Measurements from ENCODE around the gene LTBP4. TPM values are rescaled to one million over a fixed set of nuclear protein-coding genes. Genes with fewer than 3 reads are reported as not detected.
A peak's percentile ranks its signal among the peaks of the same experiment; 100 is the strongest.

Gene LTBP4
- total RNA-seq, 1 experiment from 2014 or later: 9.6 TPM

DNA sequence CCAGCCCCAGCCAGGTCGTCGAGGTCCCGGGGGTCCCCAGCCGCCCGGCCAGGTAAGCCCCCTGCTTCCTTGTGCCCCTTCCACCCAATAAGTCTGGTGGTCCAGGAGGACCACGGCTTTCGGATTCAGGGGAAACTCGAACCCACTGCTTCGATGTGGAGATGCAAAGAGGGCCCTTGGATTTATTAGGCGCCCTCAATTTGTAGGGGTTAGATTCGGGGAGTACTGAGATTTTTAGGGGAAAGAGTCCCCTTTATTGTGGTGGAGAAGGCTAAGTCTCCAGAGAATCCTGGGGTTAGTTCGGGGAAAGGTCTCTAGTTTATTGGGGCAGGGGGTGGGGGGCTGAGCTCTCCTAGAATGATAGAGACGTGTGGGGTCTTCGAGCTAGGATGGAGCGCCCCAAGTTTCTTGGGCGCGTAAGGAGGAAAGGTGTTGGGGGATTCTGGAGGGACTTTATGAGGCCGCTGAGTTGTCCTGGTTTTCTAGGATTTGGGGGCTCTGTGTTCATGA lies 3.8 kb upstream of the LTBP4 start:
- Histone ChIP-seq H3K27me3 (ENCODE audit: low read length) (no peaks in the 10 kb centered on the region), H3K9ac (ENCODE audit: low read length) (no peak overlapping the region)

DNA sequence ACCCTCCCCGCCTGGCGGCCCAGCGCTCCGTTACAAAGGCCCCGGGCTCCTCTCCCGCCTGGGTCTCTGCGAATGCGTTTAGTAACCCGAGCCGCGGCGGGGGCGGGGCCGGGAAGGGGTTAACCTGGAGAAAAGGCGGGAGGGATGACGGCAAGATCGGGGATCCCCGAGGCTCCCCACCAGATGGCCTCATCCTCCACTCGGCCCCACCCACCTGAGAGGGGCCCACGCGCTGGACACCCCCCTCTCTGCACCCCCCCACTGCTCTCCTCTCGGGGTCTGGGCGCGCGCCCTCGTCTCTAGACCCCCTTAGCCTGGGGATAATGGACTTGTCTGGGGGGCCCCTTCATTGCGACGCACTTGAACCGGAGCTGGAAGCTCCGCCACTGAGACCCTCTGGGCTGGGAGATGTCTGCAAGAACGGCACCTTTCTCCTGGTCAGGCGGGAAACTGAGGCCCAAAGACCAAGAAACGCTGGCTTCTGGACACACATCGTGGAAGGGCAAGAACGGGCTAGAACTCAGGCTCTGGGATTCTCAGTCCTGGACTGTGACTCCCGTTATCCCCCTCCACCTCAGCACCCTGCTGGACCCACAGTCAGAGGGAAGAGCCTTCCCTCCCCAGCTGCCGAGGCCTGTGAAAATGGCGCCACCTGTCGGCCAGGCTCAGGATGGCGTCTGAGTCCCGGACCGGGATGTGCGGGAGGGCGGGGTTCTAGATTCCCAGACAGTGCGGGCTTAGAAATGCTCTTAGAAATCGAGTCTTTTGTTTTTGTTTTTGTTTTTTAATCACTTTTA lies 2.9 kb upstream of the LTBP4 start:
- H3K36me3 ChIP-seq (ENCODE audit: insufficient read depth, low read length): no peaks in the 10 kb centered on the region
- H3K4me3 ChIP-seq (ENCODE audit: low read length): no peak overlapping the region
- H4K20me1 ChIP-seq (ENCODE audit: insufficient read depth, low read depth, low read length): peaks cover 4% of the 10 kb centered on the region; the same call in 1 of the 2 replicates
- no peak overlapping the region for H3K4me2 ChIP-seq (ENCODE audit: low read depth, low read length, poor library complexity, severe bottlenecking)
- H3K79me2 ChIP-seq (ENCODE audit: low read length): no peaks in the 10 kb centered on the region
- DNase-seq: peak; percentile 94
- H3K27me3 ChIP-seq (ENCODE audit: low read length): no peaks in the 10 kb centered on the region
- no peak overlapping the region for H2AFZ ChIP-seq (ENCODE audit: low read length)
- H3K9ac ChIP-seq (ENCODE audit: low read length): no peak overlapping the region
- H3K27ac ChIP-seq (ENCODE audit: low read length): no peak overlapping the region
- H3K9me3 ChIP-seq (ENCODE audit: low read length): no peaks in the 10 kb centered on the region
- no peaks in the 10 kb centered on the region for H3K9me2 ChIP-seq (replicated peaks; ENCODE audit: insufficient read depth, low read length)
- H3K4me1 ChIP-seq (ENCODE audit: low read length): peaks cover 42% of the 10 kb centered on the region

More for the DNA sequence above, 3.8 kb upstream of the LTBP4 start:
- no peak overlapping the region for H3K4me2 ChIP-seq (ENCODE audit: low read depth, low read length, poor library complexity, severe bottlenecking)
- peaks cover 40% of the 10 kb centered on the region for H3K4me1 ChIP-seq (ENCODE audit: low read length)
- H3K9me3 ChIP-seq (ENCODE audit: low read length): no peaks in the 10 kb centered on the region
- no peak for DNase-seq
- no peaks in the 10 kb centered on the region for H3K36me3 ChIP-seq (ENCODE audit: insufficient read depth, low read length)
- H2AFZ ChIP-seq (ENCODE audit: low read length): no peak overlapping the region
- no peaks in the 10 kb centered on the region for H3K79me2 ChIP-seq (ENCODE audit: low read length)
- H3K9me2 ChIP-seq (replicated peaks; ENCODE audit: insufficient read depth, low read length): no peaks in the 10 kb centered on the region
- 0 out of 2 replicates have a peak, but pooled peaks cover 4% of the 10 kb centered on the region for H4K20me1 ChIP-seq (ENCODE audit: insufficient read depth, low read depth, low read length)
- no peak overlapping the region for H3K27ac ChIP-seq (ENCODE audit: low read length)
- no peak overlapping the region for H3K4me3 ChIP-seq (ENCODE audit: low read length)

- peaks cover 4% of the 10 kb centered on the region; the same call in 1 of the 2 replicates for H4K20me1 ChIP-seq (ENCODE audit: insufficient read depth, low read depth, low read length)
- H2AFZ ChIP-seq (ENCODE audit: low read length): no peak overlapping the region
- H3K9me3 ChIP-seq (ENCODE audit: low read length): no peaks in the 10 kb centered on the region
- H3K27me3 ChIP-seq (ENCODE audit: low read length): no peaks in the 10 kb centered on the region
- no peaks in the 10 kb centered on the region for H3K36me3 ChIP-seq (ENCODE audit: insufficient read depth, low read length)
- H3K4me2 ChIP-seq (ENCODE audit: low read depth, low read length, poor library complexity, severe bottlenecking): no peak overlapping the region
- H3K9ac ChIP-seq (ENCODE audit: low read length): no peak overlapping the region
- no peak overlapping the region for H3K27ac ChIP-seq (ENCODE audit: low read length)
- H3K4me3 ChIP-seq (ENCODE audit: low read length): no peak overlapping the region
- no peak for DNase-seq
- no peaks in the 10 kb centered on the region for H3K79me2 ChIP-seq (ENCODE audit: low read length)
- H3K9me2 ChIP-seq (replicated peaks; ENCODE audit: insufficient read depth, low read length): no peaks in the 10 kb centered on the region
- H3K4me1 ChIP-seq (ENCODE audit: low read length): peaks cover 46% of the 10 kb centered on the region
Measured at GRCh38 chr19:40598918-40599307, 2.3 kb upstream of the LTBP4 start.

DNA sequence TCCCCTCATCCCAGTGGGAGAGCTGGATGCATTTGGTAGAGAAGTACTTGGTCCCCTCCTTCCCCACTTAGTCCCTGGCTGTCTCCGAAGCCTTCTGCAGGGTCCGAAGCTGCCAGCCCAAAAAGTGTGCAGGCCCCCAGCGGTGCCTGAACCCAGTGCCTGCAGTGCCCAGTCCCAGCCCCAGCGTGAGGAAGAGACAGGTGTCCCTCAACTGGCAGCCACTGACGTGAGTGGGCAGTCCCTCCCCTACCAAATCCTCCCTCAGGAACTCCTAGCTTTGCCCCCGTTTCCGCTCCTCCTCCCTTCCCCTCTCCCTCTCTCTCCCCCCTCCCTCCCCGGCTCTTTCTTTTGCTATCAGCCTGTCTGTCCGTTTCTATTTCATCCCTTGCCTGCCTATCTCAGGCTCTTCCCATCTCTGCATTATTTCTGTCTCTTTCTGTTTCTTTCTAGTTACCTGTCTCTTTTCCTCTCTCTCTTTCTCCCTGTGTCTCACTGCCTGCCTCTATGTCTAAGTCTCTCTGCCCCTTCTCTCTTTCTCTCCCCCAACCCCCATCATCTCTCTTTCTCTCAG lies 1.8 kb upstream of the LTBP4 start:
- Histone ChIP-seq H3K36me3 (ENCODE audit: insufficient read depth, low read length) (no peaks in the 10 kb centered on the region), H3K27ac (ENCODE audit: low read length) (no peak overlapping the region), H3K79me2 (ENCODE audit: low read length) (no peaks in the 10 kb centered on the region), H3K9me2 (replicated peaks; ENCODE audit: insufficient read depth, low read length) (no peaks in the 10 kb centered on the region), H3K4me3 (ENCODE audit: low read length) (no peak overlapping the region), H2AFZ (ENCODE audit: low read length) (no peak overlapping the region), H4K20me1 (ENCODE audit: insufficient read depth, low read depth, low read length) (peaks cover 4% of the 10 kb centered on the region; the same call in 1 of the 2 replicates), H3K27me3 (ENCODE audit: low read length) (no peaks in the 10 kb centered on the region), H3K4me1 (ENCODE audit: low read length) (peaks cover 44% of the 10 kb centered on the region), H3K4me2 (ENCODE audit: low read depth, low read length, poor library complexity, severe bottlenecking) (no peak overlapping the region), H3K9me3 (ENCODE audit: low read length) (no peaks in the 10 kb centered on the region), H3K9ac (ENCODE audit: low read length) (no peak overlapping the region)
- no peak for DNase-seq

DNA sequence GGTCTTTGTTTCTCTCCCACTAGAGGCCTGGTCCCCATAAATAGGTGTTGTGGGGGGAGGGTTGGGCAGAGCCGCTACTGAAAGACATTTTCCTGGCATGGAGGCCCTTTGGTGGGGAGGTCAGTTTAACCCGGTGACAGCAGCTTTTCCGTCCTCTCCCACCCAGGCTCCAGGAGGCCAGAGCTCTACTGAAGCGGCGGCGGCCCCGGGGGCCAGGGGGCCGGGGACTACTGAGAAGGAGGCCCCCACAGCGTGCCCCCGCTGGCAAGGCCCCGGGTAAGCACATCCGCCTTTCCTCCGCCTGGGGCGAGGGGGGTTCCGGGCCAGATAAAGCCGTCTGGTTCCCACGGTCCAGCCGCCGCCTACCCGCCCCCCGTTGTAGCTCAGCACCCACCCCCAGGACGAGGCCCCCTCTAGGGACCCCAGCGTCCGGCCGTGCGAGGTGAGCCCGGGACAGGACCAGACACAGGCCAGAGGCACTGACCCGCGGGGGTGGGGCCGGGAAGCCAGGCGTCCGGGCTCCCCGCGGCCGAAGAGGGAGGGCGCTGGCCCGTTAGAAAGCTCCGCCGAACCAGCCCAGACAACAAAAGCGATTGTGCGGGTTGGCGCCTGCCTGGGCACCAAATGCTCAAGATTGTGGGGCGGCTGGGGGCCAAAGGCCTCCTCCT lies 1.1 kb upstream of the LTBP4 start:
- H3K27ac ChIP-seq (ENCODE audit: low read length): no peak overlapping the region
- no peak for DNase-seq
- no peaks in the 10 kb centered on the region for H3K9me2 ChIP-seq (replicated peaks; ENCODE audit: insufficient read depth, low read length)
- H3K9me3 ChIP-seq (ENCODE audit: low read length): no peaks in the 10 kb centered on the region
- no peak overlapping the region for H3K4me3 ChIP-seq (ENCODE audit: low read length)
- H3K27me3 ChIP-seq (ENCODE audit: low read length): no peaks in the 10 kb centered on the region
- no peak overlapping the region for H2AFZ ChIP-seq (ENCODE audit: low read length)
- H3K4me2 ChIP-seq (ENCODE audit: low read depth, low read length, poor library complexity, severe bottlenecking): no peak overlapping the region
- H3K4me1 ChIP-seq (ENCODE audit: low read length): peaks cover 43% of the 10 kb centered on the region
- H3K9ac ChIP-seq (ENCODE audit: low read length): no peak overlapping the region
- H4K20me1 ChIP-seq (ENCODE audit: insufficient read depth, low read depth, low read length): peaks cover 4% of the 10 kb centered on the region; the same call in 1 of the 2 replicates
- H3K79me2 ChIP-seq (ENCODE audit: low read length): no peaks in the 10 kb centered on the region
- no peaks in the 10 kb centered on the region for H3K36me3 ChIP-seq (ENCODE audit: insufficient read depth, low read length)

- Histone ChIP-seq H3K4me1 (ENCODE audit: low read length) (peaks cover 48% of the 10 kb centered on the region), H2AFZ (ENCODE audit: low read length) (no peak overlapping the region), H3K79me2 (ENCODE audit: low read length) (no peaks in the 10 kb centered on the region), H3K9ac (ENCODE audit: low read length) (no peak overlapping the region), H4K20me1 (ENCODE audit: insufficient read depth, low read depth, low read length) (peaks cover 4% of the 10 kb centered on the region; the same call in 1 of the 2 replicates), H3K36me3 (ENCODE audit: insufficient read depth, low read length) (no peaks in the 10 kb centered on the region), H3K4me2 (ENCODE audit: low read depth, low read length, poor library complexity, severe bottlenecking) (peak overlapping the region; percentile 32), H3K27ac (ENCODE audit: low read length) (no peak overlapping the region), H3K9me2 (replicated peaks; ENCODE audit: insufficient read depth, low read length) (no peaks in the 10 kb centered on the region), H3K9me3 (ENCODE audit: low read length) (no peaks in the 10 kb centered on the region), H3K4me3 (ENCODE audit: low read length) (no peak overlapping the region), H3K27me3 (ENCODE audit: low read length) (no peaks in the 10 kb centered on the region)
- DNase-seq: no peak
Measured at GRCh38 chr19:40600570-40601133, 517 bp upstream of the LTBP4 start.

GRCh38 chr19:40603071-40603388 lies 1.9 kb downstream of the LTBP4 start:
- Histone ChIP-seq H3K9me3 (ENCODE audit: low read length) (no peaks in the 10 kb centered on the region), H3K9ac (ENCODE audit: low read length) (no peak overlapping the region), H2AFZ (ENCODE audit: low read length) (no peak overlapping the region), H3K36me3 (ENCODE audit: insufficient read depth, low read length) (no peaks in the 10 kb centered on the region), H3K9me2 (replicated peaks; ENCODE audit: insufficient read depth, low read length) (no peaks in the 10 kb centered on the region), H4K20me1 (ENCODE audit: insufficient read depth, low read depth, low read length) (peaks cover 4% of the 10 kb centered on the region; the same call in 1 of the 2 replicates), H3K79me2 (ENCODE audit: low read length) (no peaks in the 10 kb centered on the region), H3K27me3 (ENCODE audit: low read length) (no peaks in the 10 kb centered on the region), H3K4me2 (ENCODE audit: low read depth, low read length, poor library complexity, severe bottlenecking) (peak overlapping the region; percentile 58), H3K27ac (ENCODE audit: low read length) (no peak overlapping the region), H3K4me1 (ENCODE audit: low read length) (peaks cover 57% of the 10 kb centered on the region), H3K4me3 (ENCODE audit: low read length) (peak overlapping the region; percentile 50; the same call in 1 of the 2 replicates)
- DNase-seq: no peak
